Stimulated activated CD4-positive, alpha-beta T cell treated with anti-CD3 and anti-CD28 coated beads, TNF-alpha, amount 100 ng/mL, for 24 hours (primary cell): ENCODE results near the gene ACP7.
"Not testable (repeated sequence)": the region's sequence is repeated elsewhere in the genome, so short reads cannot be mapped to it uniquely, and the experiment has no call there.

ENCODE experiments used
- DNase-seq, 3 experiments: peaks; one replicate each; pipeline ENCODE4 v3.0.0-alpha.2; 2020; ENCODE audit warnings: low read depth in 3 of 3

ACP7 gene

DNA sequence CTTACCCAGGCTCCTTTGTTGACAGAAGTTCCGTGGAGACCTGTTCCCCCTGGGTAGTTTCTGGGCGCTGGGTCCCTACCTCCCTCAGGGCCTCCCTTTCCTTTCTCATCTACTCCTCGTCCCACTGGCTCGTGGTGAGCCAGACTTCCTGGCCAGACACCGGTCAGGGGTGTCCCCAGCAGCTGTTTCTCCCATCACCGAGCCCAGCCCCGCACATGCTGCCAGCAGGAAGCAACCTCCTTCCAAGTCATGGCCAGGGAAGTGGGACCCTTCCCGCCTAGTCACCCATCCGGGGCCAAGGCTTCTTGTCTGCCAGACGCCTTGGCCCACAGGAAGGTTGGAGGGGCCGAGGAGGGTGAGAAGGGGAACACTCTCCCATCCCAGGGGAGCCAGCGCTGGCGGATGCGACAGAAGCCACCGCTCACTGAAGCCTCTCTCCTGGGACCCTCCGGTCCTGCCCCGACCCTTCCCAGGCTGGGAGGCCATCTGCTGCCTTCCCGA, 47.1 kb downstream of the ACP7 start:
- DNase-seq = no peak

DNA sequence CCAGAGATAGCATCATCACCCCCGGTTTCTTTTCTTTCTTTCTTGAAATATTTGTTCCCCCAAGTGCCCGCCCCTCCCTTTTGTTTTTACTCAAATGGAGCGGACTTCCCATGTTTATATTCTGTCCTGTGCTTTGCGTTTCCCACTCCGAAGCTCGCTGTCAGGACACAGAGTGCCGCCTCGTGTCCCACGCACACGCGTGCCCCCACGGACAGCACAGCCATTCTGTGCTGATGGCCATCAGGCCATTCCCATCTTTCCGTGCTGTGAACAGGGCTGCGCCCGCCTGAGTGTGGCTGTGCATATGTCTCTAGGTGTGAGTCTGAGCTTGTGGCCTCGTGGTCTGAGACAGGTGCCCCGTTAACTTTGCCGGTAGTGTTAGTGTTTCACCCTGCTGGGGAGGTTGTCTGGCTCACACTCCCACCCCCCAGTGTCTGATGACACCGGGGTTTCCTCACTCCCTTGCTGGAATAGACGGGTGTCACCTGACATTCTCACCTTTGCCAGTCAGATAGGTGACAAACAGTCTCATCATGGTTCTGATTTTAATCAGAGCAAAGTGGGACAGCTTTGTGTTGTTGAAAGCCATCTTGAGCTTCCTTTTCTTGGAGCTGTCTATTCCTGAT, 48.3 kb downstream of the ACP7 start:
- no peak for DNase-seq

- no peak for DNase-seq
These were observed 49.5 kb downstream of the ACP7 start for GRCh38 chr19:39133431-39134270.

DNA sequence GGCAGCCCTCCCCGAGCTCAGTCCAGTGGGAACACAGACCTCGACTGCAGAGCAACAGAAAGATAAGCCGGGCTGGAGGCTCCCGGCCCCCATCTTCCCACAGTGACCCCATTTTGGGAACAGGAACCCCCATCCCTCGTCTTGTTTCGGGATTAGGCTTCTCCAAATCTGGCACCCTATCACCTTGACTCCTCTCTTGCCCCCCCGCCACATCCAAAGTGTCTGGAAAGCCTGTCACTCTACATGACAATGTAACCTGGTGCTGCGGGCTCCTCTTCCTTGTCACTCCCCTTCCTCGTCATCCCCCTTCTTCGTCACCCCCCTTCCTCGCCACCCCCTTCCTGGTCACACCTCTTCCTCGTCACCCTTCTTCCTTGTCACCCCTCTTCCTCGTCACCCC, 51.5 kb downstream of the ACP7 start:
- no peak for DNase-seq

GRCh38 chr19:39136225-39136940, 52.2 kb downstream of the ACP7 start:
- DNase-seq = no peak

- no peak for DNase-seq
These were observed 53.0 kb downstream of the ACP7 start for GRCh38 chr19:39137131-39137530.

DNA sequence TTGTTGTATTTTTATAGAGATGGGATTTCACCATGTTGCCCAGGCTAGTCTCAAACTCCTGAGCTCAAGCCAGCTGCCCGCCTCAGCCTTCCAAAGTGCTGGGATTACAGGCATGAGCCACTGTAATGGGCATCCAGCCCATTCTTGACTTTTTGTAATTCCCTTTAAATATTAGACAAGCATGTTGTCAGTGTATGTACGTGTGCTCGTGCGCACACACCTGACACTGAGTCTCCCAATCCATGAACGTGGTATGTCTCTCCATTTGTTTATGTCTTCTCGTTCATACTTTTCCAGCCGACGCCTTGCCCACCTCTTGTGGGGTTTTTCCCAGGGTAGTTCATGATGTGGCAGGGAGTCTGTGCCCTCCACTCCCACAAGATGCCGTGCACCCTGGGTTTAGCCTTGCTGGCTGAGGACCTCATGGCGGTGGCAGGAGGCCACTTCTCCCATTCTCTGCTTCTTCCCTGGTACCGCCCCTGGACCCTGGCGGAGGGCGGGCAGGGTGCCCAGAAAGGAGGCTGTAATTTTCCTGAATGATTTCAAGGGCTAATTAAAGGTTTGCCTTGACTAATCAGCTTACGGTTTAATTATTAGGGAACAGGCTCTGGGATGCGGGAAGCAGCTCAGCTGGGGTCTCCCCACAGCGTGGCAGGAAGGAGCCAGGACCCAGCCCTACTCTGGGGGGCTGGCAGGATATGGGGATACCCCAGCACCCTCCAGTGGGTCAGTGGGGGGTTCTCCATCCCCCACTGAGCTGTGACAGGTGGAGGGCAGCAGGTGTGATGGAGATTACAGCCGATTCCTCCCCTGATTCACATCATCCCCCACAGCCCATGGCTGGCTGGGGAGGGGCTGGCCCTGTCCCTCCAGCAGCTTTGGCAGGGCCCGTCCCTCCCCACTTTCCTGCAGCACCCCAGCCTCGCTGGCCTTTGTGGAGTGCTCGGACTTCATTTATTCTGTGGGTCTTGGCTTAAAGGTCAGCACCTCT, 54.3 kb downstream of the ACP7 start:
- DNase-seq = no peak

- DNase-seq = no peak
These were observed 55.2 kb downstream of the ACP7 start for GRCh38 chr19:39139305-39139874.

DNA sequence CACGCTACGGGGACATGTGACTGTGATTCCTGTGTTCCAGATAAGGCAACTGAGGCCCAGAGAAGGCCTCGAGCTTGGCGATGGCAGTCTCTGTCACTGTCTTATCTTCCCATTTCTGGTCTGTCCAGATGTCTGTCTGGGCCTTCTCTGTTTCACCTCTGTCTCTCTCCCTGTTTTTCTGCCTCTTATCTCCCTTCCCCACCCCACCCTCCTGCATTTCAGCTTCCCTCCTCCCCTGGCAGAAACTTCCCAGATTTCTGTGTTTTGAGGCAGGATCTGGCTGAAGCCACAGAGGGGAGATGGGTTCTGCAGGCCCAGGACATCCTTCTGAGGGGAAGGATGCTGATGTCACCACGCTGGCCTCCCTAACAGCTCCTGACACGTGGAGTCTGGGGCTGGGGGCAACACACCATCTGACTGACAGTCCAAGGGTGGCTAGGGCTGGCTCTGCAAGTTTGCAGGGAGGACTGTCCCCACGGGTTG, 55.8 kb downstream of the ACP7 start:
- DNase-seq = no peak

DNA sequence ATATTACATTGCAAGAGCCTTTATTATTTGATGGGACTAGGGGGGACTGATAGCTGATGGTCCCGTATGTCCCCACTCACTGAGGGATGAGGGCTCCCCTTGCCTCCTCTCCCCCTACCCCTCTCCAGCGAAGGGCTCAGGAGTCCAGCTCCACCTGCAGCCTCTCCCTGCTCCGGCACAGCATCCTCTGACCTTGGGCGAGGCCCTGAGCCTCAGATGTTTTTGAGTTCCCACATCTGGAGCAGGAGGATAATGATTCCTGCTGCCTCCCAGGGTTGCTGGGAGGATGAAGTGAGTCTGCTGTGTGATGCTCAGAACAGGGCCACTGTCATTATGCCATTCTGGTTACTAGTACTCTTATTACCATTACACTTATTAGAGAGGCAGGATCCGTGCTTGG, 56.4 kb downstream of the ACP7 start:
- no peak for DNase-seq

- no peak for DNase-seq
These were observed 57.8 kb downstream of the ACP7 start for GRCh38 chr19:39141929-39142328.

GRCh38 chr19:39142630-39143029, 58.5 kb downstream of the ACP7 start:
- DNase-seq = no peak

DNA sequence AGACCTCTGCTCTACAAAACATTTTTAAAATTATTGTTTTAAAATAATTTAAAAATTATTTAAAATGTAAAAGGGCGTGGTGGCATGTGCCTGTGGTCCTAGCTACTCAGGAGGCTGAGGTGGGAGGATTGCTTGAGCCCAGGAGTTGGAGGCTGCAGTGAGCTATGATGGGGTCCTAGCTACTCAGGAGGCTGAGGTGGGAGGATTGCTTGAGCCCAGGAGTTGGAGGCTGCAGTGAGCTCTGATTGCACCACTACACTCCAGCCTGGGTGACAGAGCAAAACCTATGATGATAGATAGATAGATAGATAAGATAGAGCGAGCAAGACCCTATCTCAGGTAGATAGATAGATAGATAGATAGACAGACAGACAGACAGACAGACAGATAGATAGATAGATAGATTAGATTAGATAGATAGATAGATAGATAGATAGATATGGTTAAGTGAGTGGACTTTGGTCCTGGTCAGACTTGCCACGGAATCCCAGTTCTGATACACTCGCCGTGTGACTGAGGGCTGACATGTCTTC, 59.7 kb downstream of the ACP7 start:
- not testable (repeated sequence) for DNase-seq

- no peak for DNase-seq
These were observed 60.3 kb downstream of the ACP7 start for GRCh38 chr19:39144290-39145071.

DNA sequence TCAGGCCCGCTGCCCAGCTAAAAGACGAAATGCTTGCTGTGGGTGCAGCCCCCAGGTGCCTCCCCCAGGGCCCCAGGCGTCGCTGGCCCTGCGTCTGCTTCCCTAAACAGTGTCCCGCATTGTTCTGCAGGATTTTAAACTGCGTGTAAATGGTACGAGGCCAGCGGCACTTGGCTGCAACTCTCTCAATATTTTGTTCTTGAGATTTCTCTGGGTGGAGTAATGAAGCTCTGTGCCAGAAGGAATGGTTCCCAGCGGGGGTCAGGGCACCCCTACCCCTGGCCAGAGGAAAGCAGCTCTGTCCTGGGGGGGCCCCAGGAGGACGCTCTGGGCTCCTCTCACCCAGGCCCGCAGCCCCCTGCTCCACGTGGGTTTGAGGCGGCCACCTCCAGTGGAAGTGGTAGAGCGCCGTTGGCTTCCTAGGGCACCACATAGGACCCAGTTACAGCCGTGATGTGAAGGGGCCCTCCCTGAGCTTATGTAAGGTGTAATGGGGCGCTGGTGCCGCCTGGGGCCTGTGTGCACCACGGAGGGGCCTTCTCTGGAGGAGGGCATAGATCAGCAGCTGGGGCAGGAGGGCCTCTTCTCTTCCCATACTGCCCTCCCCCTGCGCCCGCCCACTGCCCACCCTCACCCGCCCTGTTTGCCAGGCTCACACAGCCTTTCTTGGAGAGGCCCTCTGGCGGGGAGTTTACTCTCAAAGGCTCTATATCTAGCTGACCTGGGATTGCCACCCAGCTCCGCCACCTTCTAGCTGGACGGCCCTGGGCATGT, 61.2 kb downstream of the ACP7 start:
- no peak for DNase-seq

DNA sequence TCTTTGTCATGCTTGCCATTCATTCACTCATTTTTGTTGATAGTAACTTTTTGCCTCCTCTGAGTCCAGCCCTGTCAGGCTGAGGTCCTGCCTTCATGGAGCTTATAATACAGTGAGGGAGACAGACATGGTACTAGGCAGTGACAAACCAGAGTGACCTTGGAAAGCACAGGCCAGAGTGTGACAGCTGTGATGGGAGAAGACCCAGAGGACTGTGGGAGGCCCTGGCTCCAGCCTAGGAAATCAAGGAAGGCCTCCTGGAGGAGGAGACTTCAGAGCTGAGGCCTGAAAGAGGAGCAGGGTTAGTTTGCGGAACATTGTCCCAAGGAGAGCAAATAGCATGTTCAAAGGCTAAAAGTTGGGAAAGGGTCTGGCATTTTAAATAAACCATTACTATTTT, 61.9 kb downstream of the ACP7 start:
- no peak for DNase-seq

DNA sequence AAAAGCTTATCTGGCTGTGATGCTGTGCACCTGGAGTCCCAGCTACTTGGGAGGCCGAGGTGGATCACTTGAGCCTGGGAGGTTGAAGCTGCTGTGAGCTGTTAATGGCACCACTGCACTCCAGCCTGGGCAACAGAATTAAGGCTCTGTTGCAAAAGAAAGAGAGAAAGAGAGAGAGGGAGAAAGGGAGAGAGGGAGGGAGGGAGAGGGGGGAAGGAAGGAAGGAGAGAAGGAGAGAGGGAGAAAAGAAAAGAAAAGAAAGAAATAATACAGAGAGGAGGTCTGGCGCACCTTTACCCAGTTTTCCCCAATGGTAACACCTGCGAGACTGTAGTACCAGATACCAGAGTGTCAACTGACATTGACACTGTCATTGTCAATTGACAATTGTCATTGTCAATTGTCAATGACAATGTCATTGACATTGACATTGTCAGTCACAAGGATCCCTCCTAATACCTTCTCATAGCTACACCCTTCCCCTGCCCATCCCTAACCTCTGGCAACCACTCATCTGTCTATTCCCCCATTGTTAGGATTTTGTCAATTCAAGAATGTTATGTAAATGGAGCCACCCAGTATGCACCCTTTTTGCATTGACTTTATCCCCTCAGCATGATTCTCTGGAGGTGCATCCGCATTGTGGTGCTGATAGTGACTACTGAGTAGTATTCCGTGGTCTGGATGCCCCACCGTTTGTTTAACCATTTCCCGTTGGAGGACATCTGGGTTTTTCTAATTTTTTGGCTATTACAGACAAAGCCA, 62.7 kb downstream of the ACP7 start:
- DNase-seq = no peak

- DNase-seq = no peak
These were observed 63.3 kb downstream of the ACP7 start for GRCh38 chr19:39147480-39147879.
